Measurements from ENCODE around the gene OAS2. TPM values are rescaled to one million over a fixed set of nuclear protein-coding genes. Genes with fewer than 3 reads are reported as not detected.

OAS2 gene
- total RNA-seq, 1 donor from 2014 or later: 96.4 TPM

- no peak overlapping the region for H3K27ac ChIP-seq
- H3K36me3 ChIP-seq: peaks cover 89% of the 10 kb centered on the region
- DNase-seq (no peak), ATAC-seq (no peak)
- no peaks in the 10 kb centered on the region for H3K27me3 ChIP-seq (ENCODE audit: low read depth)
- H3K4me3 ChIP-seq: no peak overlapping the region
- no peak for TF ChIP-seq CTCF (IDR thresholded peaks at IDR 0.05)
- H3K4me1 ChIP-seq: no peaks in the 10 kb centered on the region
- no peaks in the 10 kb centered on the region for H3K9me3 ChIP-seq
- intact Hi-C loops (cut with DNase I): no loop called here
Measured at GRCh38 chr12:113007166-113007565, 28.8 kb downstream of the OAS2 start.

- TF ChIP-seq CTCF (IDR thresholded peaks at IDR 0.05): no peak
- Histone ChIP-seq H3K4me1 (no peaks in the 10 kb centered on the region), H3K4me3 (no peak overlapping the region), H3K27ac (no peak overlapping the region), H3K36me3 (peaks cover 55% of the 10 kb centered on the region), H3K27me3 (ENCODE audit: low read depth) (peaks cover 7% of the 10 kb centered on the region), H3K9me3 (no peaks in the 10 kb centered on the region)
- ATAC-seq (no peak), DNase-seq (no peak)
- intact Hi-C loops (cut with DNase I): no loop called here
Measured at GRCh38 chr12:113010701-113011100, 32.4 kb downstream of the OAS2 start.

- Histone ChIP-seq H3K4me3 (no peak overlapping the region), H3K27ac (no peak overlapping the region), H3K9me3 (no peaks in the 10 kb centered on the region), H3K36me3 (peaks cover 17% of the 10 kb centered on the region), H3K4me1 (no peaks in the 10 kb centered on the region), H3K27me3 (ENCODE audit: low read depth) (peaks cover 7% of the 10 kb centered on the region)
- no peak for ATAC-seq
- TF ChIP-seq CTCF (IDR thresholded peaks at IDR 0.05): no peak
- DNase-seq: no peak
- intact Hi-C loops (cut with DNase I): no loop called here
Measured at GRCh38 chr12:113014565-113014964, 36.2 kb downstream of the OAS2 start.

- H3K9me3 ChIP-seq: no peaks in the 10 kb centered on the region
- DNase-seq (no peak), ATAC-seq (no peak)
- H3K27ac ChIP-seq: no peak overlapping the region
- intact Hi-C loops (cut with DNase I): no loop called here
- H3K27me3 ChIP-seq (ENCODE audit: low read depth): peaks cover 7% of the 10 kb centered on the region
- H3K36me3 ChIP-seq: no peaks in the 10 kb centered on the region
- TF ChIP-seq CTCF (IDR thresholded peaks at IDR 0.05): no peak
- H3K4me3 ChIP-seq: no peak overlapping the region
- no peaks in the 10 kb centered on the region for H3K4me1 ChIP-seq
Measured at GRCh38 chr12:113016796-113017195, 38.5 kb downstream of the OAS2 start.

GRCh38 chr12:113019025-113019424 lies 40.7 kb downstream of the OAS2 start:
- H3K27me3 ChIP-seq (ENCODE audit: low read depth): peaks cover 7% of the 10 kb centered on the region
- no peak for TF ChIP-seq CTCF (IDR thresholded peaks at IDR 0.05)
- DNase-seq: no peak
- intact Hi-C loops (cut with DNase I): no loop called here
- no peak overlapping the region for H3K4me3 ChIP-seq
- H3K4me1 ChIP-seq: no peaks in the 10 kb centered on the region
- no peak for ATAC-seq
- H3K9me3 ChIP-seq: no peaks in the 10 kb centered on the region
- H3K36me3 ChIP-seq: no peaks in the 10 kb centered on the region
- no peak overlapping the region for H3K27ac ChIP-seq

- intact Hi-C loops (cut with DNase I): no loop called here
- Histone ChIP-seq H3K27ac (no peak overlapping the region), H3K27me3 (ENCODE audit: low read depth) (no peaks in the 10 kb centered on the region), H3K9me3 (no peaks in the 10 kb centered on the region), H3K4me3 (no peak overlapping the region), H3K36me3 (no peaks in the 10 kb centered on the region), H3K4me1 (no peaks in the 10 kb centered on the region)
- no peak for DNase-seq
- TF ChIP-seq CTCF (IDR thresholded peaks at IDR 0.05): no peak
- ATAC-seq: no peak
Measured at GRCh38 chr12:113021500-113021899, 43.2 kb downstream of the OAS2 start.
